T-helper 17 cell (primary cell): ENCODE results near the gene PON2. TPM values are rescaled to one million over a fixed set of nuclear protein-coding genes. Genes with fewer than 3 reads are reported as not detected.

Experiments used
- ATAC-seq: fragments of 150-1000 bp; cut with Tn5 transposase; 2 replicates; pipeline ENCODE4 v1.10.0; 2021; ENCODE audit warnings: mild to moderate bottlenecking, moderate library complexity
- DNase-seq, 3 donors: peaks; one replicate each; pipeline versions ENCODE4 v3.0.0 to v3.0.0-alpha.2; 2020 to 2021
- H3K9me3 ChIP-seq: one replicate; pipeline ENCODE4 v1.7.0; 2013; ENCODE audit warnings: low read length, mild to moderate bottlenecking; ENCODE audit not compliant: control insufficient read depth, poor library complexity, severe bottlenecking
- H3K27ac Mint-ChIP-seq: one replicate; pipeline ENCODE4 v1.8.0; 2022; ENCODE audit warnings: mild to moderate bottlenecking, moderate library complexity, mixed read lengths
- H3K27me3 Mint-ChIP-seq: one replicate; pipeline ENCODE4 v1.8.0; 2022; ENCODE audit warnings: mixed read lengths
- H3K36me3 Mint-ChIP-seq: one replicate; pipeline ENCODE4 v1.8.0; 2022; ENCODE audit warnings: low read depth, mixed read lengths
- H3K4me1 Mint-ChIP-seq: one replicate; pipeline ENCODE4 v1.8.0; 2022; ENCODE audit warnings: mild to moderate bottlenecking, mixed read lengths
- H3K4me3 Mint-ChIP-seq: one replicate; pipeline ENCODE4 v1.8.0; 2022; ENCODE audit warnings: mild to moderate bottlenecking, moderate library complexity, mixed read lengths
- total RNA-seq, 4 donors: library from RNA in 2 of 4; stranded (reverse) in 2 of 4; gene quantifications; one replicate each; pipeline ENCODE4 v1.2.3 and lab custom pipeline; 2022 to 2026

PON2 gene
- total RNA-seq, 2 donors from 2014 or later: 6.3 to 8.2 TPM

GRCh38 chr7:95375591-95376257, 59.1 kb downstream of the PON2 start:
- no peaks in the 10 kb centered on the region for H3K36me3 Mint-ChIP-seq
- H3K27ac Mint-ChIP-seq: no peak overlapping the region
- H3K4me1 Mint-ChIP-seq: no peaks in the 10 kb centered on the region
- no peak overlapping the region for H3K4me3 Mint-ChIP-seq
- no peaks in the 10 kb centered on the region for H3K9me3 ChIP-seq
- DNase-seq: no peak
- no peaks in the 10 kb centered on the region for H3K27me3 Mint-ChIP-seq
- ATAC-seq: no peak

GRCh38 chr7:95373323-95373722, 61.5 kb downstream of the PON2 start:
- Mint-ChIP-seq H3K4me3 (no peak overlapping the region), H3K27me3 (peaks cover 1% of the 10 kb centered on the region), H3K4me1 (no peaks in the 10 kb centered on the region), H3K27ac (no peak overlapping the region), H3K36me3 (no peaks in the 10 kb centered on the region)
- no peaks in the 10 kb centered on the region for H3K9me3 ChIP-seq
- no peak for DNase-seq
- no peak for ATAC-seq

GRCh38 chr7:95368235-95368634, 66.6 kb downstream of the PON2 start:
- H3K4me3 Mint-ChIP-seq: no peak overlapping the region
- no peak for DNase-seq
- H3K4me1 Mint-ChIP-seq: no peaks in the 10 kb centered on the region
- ATAC-seq: no peak
- H3K27ac Mint-ChIP-seq: no peak overlapping the region
- peaks cover 18% of the 10 kb centered on the region for H3K27me3 Mint-ChIP-seq
- no peaks in the 10 kb centered on the region for H3K36me3 Mint-ChIP-seq
- H3K9me3 ChIP-seq: no peaks in the 10 kb centered on the region

GRCh38 chr7:95367606-95368005, 67.2 kb downstream of the PON2 start:
- Mint-ChIP-seq H3K36me3 (no peaks in the 10 kb centered on the region), H3K4me3 (no peak overlapping the region), H3K4me1 (no peaks in the 10 kb centered on the region), H3K27ac (no peak overlapping the region), H3K27me3 (peaks cover 18% of the 10 kb centered on the region)
- ATAC-seq: no peak
- no peak for DNase-seq
- no peaks in the 10 kb centered on the region for H3K9me3 ChIP-seq

- Mint-ChIP-seq H3K36me3 (no peaks in the 10 kb centered on the region), H3K27me3 (peaks cover 23% of the 10 kb centered on the region), H3K27ac (no peak overlapping the region), H3K4me3 (no peak overlapping the region), H3K4me1 (no peaks in the 10 kb centered on the region)
- no peaks in the 10 kb centered on the region for H3K9me3 ChIP-seq
- DNase-seq (no peak), ATAC-seq (no peak)
Observed at GRCh38 chr7:95365151-95365550, 69.7 kb downstream of the PON2 start.

GRCh38 chr7:95357623-95358022, 77.2 kb downstream of the PON2 start:
- H3K9me3 ChIP-seq: no peaks in the 10 kb centered on the region
- Mint-ChIP-seq H3K36me3 (peaks cover 2% of the 10 kb centered on the region), H3K27me3 (peaks cover 5% of the 10 kb centered on the region), H3K27ac (no peak overlapping the region), H3K4me1 (no peaks in the 10 kb centered on the region), H3K4me3 (no peak overlapping the region)
- no peak for ATAC-seq
- no peak for DNase-seq

Other genes with a start within 250 kb of the PON2 start
- not detected for gene PON1, start 110.5 kb downstream of the PON2 start, total RNA-seq
- gene PON3, start 38.7 kb downstream of the PON2 start, total RNA-seq: not detected
- not detected for gene ASB4, start 50.9 kb upstream of the PON2 start, total RNA-seq
- under 1 TPM; 0.18 to 0.20 TPM for gene PDK4, start 161.5 kb upstream of the PON2 start, total RNA-seq